Large intestine (tissue), 3 donors: Measurements from ENCODE around the gene DNHD1. TPM values are rescaled to one million over a fixed set of nuclear protein-coding genes. Genes with fewer than 3 reads are reported as not detected.
A peak's percentile ranks its signal among the peaks of the same experiment; 100 is the strongest.

Experiments used
- DNase-seq, 2 donors: peaks; one replicate each; pipeline versions ENCODE4 v3.0.0 to v3.0.0-alpha.2; 2013
- H3K27ac ChIP-seq: one replicate; pipeline ENCODE4 v1.5.1; 2013; ENCODE audit warnings: low read length
- H3K27me3 ChIP-seq: 2 replicates; pipeline ENCODE4 v1.6.1; 2013; ENCODE audit warnings: low read length; ENCODE audit not compliant: control insufficient read depth, insufficient read depth
- H3K36me3 ChIP-seq: 2 replicates; pipeline ENCODE4 v1.6.1; 2013; ENCODE audit warnings: low read length; ENCODE audit not compliant: control insufficient read depth, insufficient read depth
- H3K4me1 ChIP-seq: one replicate; pipeline ENCODE4 v1.6.1; 2013; ENCODE audit warnings: low read length; ENCODE audit not compliant: control insufficient read depth, insufficient read depth
- H3K4me3 ChIP-seq: one replicate; pipeline ENCODE4 v1.5.1; 2013; ENCODE audit warnings: low read length
- H3K9me3 ChIP-seq: one replicate; pipeline ENCODE4 v1.6.1; 2013; ENCODE audit warnings: mild to moderate bottlenecking, low read depth, low read length, moderate library complexity; ENCODE audit not compliant: control insufficient read depth
- WGBS: methylation state at CpG from one replicate; pipeline ENCODE4 v1.1.5; 2013; ENCODE audit warnings: low lambda C conversion rate; ENCODE audit not compliant: insufficient coverage; 5-methylcytosine and 5-hydroxymethylcytosine counted together
- polyA plus RNA-seq: library from polyadenylated mRNA; unstranded; fragments of 120-200 nt; gene quantifications from one replicate; pipeline ENCODE4 v1.2.1, GENCODE V29; 2013

DNHD1 gene
- polyA plus RNA-seq, 1 donor, result 12.2 TPM

GRCh38 chr11:6468712-6469495, 28.2 kb upstream of the DNHD1 start:
- peaks cover 29% of the 10 kb centered on the region for H3K4me1 ChIP-seq

GRCh38 chr11:6469599-6469998, 27.5 kb upstream of the DNHD1 start:
- Histone ChIP-seq H3K27me3 (no peaks in the 10 kb centered on the region), H3K36me3 (peaks cover 9% of the 10 kb centered on the region), H3K4me3 (no peak overlapping the region), H3K27ac (peak overlapping the region; percentile 33), H3K9me3 (no peaks in the 10 kb centered on the region), H3K4me1 (peaks cover 35% of the 10 kb centered on the region)
- DNase-seq, result no peak
- no CpG with 5 or more reads among the region's 1 CpG for WGBS

More at GRCh38 chr11:6468712-6469495, 28.2 kb upstream of the DNHD1 start:
- no peaks in the 10 kb centered on the region for H3K27me3 ChIP-seq
- no peak overlapping the region for H3K4me3 ChIP-seq
- peak overlapping the region; percentile 33 for H3K27ac ChIP-seq
- peaks cover 14% of the 10 kb centered on the region for H3K36me3 ChIP-seq
- DNase-seq, result peak; percentile 88 to 91
- WGBS, result 60% methylated on average over 1 of the region's 6 CpGs
- H3K9me3 ChIP-seq, result no peaks in the 10 kb centered on the region

DNA sequence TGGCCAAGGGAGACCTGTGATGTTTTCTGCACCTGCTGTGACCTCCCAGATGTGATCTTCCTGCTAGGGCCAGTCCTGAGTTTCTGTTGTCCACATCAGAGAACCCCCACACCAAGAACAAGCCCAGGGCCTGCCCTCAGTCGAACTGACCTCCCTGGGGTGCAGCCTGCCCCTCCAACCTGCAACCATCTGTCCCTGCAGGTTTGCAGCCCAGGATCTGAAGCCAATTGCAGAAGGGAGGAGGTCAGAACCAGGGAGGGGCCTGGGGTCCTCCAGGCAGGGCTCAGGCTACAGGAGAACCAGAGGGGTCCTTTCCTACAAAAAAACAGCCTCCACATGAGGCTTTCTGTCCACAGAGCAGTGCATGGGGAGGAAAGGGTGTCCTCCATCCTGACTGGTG, 24.1 kb upstream of the DNHD1 start:
- H3K27ac ChIP-seq, result no peak overlapping the region
- H3K27me3 ChIP-seq, result no peaks in the 10 kb centered on the region
- no CpG with 5 or more reads among the region's 1 CpG for WGBS
- H3K9me3 ChIP-seq, result no peaks in the 10 kb centered on the region
- DNase-seq, result no peak
- peak overlapping the region; percentile 74 for H3K4me3 ChIP-seq
- peaks cover 40% of the 10 kb centered on the region for H3K4me1 ChIP-seq
- H3K36me3 ChIP-seq, result peaks cover 15% of the 10 kb centered on the region

DNA sequence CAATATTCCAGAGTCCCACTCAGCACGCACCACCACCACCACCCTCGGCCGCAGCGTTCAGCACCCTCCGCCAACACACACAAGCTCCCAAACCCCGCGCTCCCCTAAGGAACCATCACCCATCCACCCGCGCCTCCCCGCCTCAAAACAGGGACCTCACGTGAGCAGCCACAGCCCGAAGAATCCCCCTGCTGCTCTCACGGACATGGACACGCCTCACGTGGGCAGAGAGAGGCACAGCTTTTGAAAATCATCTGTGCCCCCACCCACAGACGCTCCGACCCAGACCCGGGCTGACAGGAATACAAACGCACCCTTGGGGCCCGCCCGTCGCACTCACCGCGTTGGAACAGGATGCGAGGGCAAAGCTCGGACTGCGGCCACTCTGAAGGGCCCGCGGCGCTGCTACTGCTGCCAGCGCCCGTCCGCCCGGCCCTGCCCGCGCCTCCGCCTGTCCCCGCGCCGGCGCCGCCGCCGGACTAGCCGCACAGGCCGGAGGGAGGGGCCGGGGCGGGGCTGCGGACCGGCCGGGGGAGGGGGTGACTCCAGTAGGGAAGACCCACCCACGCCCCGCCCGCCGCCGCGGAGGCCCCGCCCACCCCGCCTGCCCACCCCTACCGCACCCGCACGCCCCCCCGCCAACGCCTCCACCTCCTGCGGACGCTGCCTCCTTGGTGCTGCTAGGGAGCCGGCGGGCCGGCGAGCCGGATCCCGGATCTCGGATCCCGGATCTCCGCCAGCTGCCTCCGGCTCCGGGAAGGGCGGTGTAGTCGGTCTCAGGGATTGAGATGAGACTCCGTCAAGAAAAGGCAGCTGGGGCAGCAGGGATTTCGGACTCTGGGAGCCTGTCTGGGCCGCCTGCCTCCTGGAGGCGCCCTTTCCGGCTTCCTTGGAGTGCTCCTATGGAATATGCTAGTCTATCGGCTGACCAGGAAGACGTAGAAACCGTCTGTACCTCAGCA, 23.3 kb upstream of the DNHD1 start, which contains the start of gene TRIM3:
Gene TRIM3, minus strand, starts transcription at position 491 of the 962 bp plus-strand sequence. CDS start 8,246 bp downstream, outside the sequence.
- peak within 1 kb of the TSS; percentile 97 for H3K27ac ChIP-seq
- no peaks in the 10 kb centered on the region for H3K27me3 ChIP-seq
- peak; percentile 82 to 91 for DNase-seq
- peaks cover 23% of the 10 kb centered on the region for H3K36me3 ChIP-seq
- no peaks in the 10 kb centered on the region for H3K9me3 ChIP-seq
- no CpG with 5 or more reads among the region's 87 CpGs for WGBS
- peaks cover 37% of the 10 kb centered on the region for H3K4me1 ChIP-seq
- H3K4me3 ChIP-seq, result peak within 1 kb of the TSS; percentile 74

- peaks cover 35% of the 10 kb centered on the region for H3K4me1 ChIP-seq
- peak overlapping the region; percentile 69 for H3K4me3 ChIP-seq
- peak overlapping the region; percentile 97 for H3K27ac ChIP-seq
- no peaks in the 10 kb centered on the region for H3K9me3 ChIP-seq
- peaks cover 30% of the 10 kb centered on the region for H3K36me3 ChIP-seq
- no peaks in the 10 kb centered on the region for H3K27me3 ChIP-seq
- no peak for DNase-seq
- 20% methylated on average over 1 of the region's 7 CpGs for WGBS
Measured at GRCh38 chr11:6474413-6474792, 22.7 kb upstream of the DNHD1 start.

DNA sequence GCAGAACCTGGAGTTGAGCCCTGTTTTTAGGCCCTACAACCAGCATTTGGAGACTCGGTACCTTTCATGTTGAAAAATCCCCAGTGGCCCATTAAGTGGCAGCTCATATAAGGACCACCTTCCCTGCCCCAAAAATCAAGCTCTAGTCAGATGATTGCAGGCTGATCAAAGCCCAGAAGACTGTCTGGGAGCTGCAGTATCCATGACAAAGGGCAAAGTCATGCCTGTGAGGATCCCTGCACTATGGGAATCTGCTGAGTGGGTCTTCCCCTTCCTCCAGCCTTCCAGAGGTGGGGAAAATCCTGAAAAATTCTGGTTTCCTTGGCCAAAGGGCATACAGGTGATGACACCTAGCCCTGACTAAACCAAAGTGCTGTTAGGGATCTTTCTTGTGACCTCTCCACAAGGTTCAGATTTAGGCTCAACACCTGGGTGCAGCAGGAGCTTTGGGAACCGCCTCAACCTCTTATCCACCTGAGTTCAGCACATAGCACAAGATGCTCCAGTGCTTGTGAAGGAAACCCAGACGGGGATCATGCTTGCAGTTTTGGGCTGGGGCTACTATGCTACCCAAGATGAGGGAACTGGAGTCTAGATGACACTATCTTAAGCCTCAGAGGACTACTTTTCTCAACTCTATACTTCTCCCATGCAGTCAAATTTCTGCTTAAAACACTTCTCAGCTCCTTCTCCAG, 22.1 kb upstream of the DNHD1 start:
- H3K4me1 ChIP-seq, result peaks cover 32% of the 10 kb centered on the region
- no peaks in the 10 kb centered on the region for H3K27me3 ChIP-seq
- no CpG with 5 or more reads among the region's 3 CpGs for WGBS
- H3K27ac ChIP-seq, result peak overlapping the region; percentile 97
- no peak overlapping the region for H3K4me3 ChIP-seq
- H3K9me3 ChIP-seq, result no peaks in the 10 kb centered on the region
- peaks cover 34% of the 10 kb centered on the region for H3K36me3 ChIP-seq
- DNase-seq, result peak in 1 of 2 donors; percentile 41

DNA sequence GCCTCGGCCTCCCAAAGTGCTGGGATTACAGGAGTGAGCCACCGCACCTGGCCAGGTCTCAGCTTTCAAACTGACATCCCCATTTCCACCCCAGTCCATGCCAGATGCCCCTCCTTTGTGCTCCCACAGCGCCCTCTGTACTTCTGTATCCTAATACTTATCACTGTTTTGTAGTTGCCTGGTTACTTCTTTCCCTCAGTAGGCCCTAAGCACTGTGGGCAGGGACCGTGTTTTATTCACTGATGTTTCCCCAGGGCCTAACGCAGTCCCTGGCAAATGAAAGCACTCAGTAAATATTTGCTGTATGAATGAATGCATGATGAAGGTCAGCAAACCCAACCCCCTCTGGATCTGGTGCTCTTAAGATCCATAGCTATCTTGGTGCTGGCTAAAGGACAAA, 21.1 kb upstream of the DNHD1 start:
- peak in 1 of 2 donors; percentile 52 for DNase-seq
- Histone ChIP-seq H3K36me3 (peaks cover 34% of the 10 kb centered on the region), H3K9me3 (no peaks in the 10 kb centered on the region), H3K27ac (no peak overlapping the region), H3K4me3 (no peak overlapping the region), H3K4me1 (peaks cover 30% of the 10 kb centered on the region), H3K27me3 (no peaks in the 10 kb centered on the region)
- WGBS, result no CpG with 5 or more reads among the region's 5 CpGs

GRCh38 chr11:6476571-6476970, 20.5 kb upstream of the DNHD1 start:
- Histone ChIP-seq H3K27ac (no peak overlapping the region), H3K4me3 (no peak overlapping the region), H3K4me1 (peaks cover 30% of the 10 kb centered on the region), H3K9me3 (no peaks in the 10 kb centered on the region), H3K36me3 (peaks cover 34% of the 10 kb centered on the region), H3K27me3 (no peaks in the 10 kb centered on the region)
- no peak for DNase-seq
- no CpG with 5 or more reads among the region's 4 CpGs for WGBS

DNA sequence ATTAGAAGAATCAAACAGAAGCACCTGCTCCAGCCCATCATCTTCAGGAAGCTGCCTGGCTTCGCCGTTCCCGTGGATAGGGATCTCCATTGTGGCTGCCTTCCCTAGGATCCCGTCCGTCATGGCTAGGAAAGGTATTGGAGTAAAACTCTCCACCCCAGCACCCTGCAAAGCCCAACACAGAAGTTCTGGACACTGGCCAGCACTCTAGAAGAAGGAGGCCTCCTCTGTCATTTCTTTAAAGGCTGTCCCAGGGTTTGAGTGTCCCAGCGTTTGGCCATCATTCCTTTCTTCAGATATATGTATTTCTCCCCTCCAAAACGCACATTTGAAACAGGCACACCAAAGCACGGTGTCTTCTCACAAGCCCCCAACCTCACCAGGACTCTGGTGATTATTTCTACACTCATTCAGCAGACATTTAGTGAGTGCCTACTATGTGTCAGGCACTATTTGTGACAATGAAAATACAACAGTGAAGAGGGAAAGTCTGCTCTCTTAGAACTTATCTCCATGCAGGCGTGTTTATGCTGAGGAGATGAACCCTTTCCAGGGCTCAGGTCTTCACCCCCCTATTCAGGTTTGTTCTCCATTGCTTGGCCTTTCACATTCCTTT, 16.7 kb upstream of the DNHD1 start:
- Histone ChIP-seq H3K9me3 (no peaks in the 10 kb centered on the region), H3K4me3 (peak overlapping the region; percentile 67), H3K36me3 (peaks cover 59% of the 10 kb centered on the region), H3K27me3 (no peaks in the 10 kb centered on the region), H3K27ac (peak overlapping the region; percentile 96), H3K4me1 (peaks cover 22% of the 10 kb centered on the region)
- WGBS, result 57% methylated on average over 1 of the region's 9 CpGs
- DNase-seq, result no peak
